Germinal center (tissue), 1 donor: ENCODE measurements around the gene PSME2.

Experiments used
- DNase-seq: peaks from one replicate; pipeline ENCODE4 v3.0.0; 2012; ENCODE audit warnings: mixed read lengths, low spot score

The PSME2 gene

GRCh38 chr14:24179294-24179960, 33.0 kb upstream of the PSME2 start:
- DNase-seq = no peak

- no peak for DNase-seq
Observed at GRCh38 chr14:24178399-24179178, 32.2 kb upstream of the PSME2 start.

- DNase-seq = no peak
Observed at GRCh38 chr14:24177891-24178290, 31.5 kb upstream of the PSME2 start.

DNA sequence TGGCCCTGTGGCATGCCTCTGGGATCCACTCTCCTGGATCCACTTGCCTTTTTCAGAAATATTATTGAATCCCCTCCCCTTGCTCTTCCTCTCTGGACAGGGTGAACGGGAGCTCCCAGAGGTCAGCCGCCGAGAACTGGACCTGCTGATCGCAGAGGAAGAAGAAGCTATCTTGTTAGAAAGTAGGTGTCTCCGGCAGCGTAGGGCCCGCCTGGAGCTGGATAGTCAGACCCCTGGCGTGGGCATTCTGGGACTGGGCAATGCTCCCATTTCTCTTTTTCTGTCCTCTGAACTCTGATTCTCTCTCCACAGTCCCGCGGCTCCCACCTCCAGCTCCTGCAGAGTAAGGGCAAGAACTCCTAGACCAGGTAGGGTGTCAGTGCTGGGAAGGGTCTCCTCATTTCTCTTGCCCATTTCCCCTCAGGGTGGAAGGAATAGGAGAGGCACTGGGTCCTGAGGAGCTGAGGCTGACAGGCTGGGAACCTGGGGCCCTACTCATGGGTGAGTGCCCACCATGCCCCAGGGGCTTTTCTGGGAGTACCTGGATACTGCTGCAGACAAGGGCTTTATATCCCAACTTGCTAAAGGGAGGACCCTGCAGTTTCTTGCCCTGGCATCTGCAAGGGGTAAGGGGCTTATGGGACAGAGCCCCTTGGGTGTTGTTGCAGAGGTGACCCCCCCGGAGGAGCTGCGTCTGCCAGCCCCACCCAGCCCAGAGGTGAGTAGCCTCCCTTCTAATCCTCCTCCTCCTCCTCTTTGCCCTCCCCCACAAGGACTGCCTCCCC, 30.8 kb upstream of the PSME2 start:
- DNase-seq = no peak

DNA sequence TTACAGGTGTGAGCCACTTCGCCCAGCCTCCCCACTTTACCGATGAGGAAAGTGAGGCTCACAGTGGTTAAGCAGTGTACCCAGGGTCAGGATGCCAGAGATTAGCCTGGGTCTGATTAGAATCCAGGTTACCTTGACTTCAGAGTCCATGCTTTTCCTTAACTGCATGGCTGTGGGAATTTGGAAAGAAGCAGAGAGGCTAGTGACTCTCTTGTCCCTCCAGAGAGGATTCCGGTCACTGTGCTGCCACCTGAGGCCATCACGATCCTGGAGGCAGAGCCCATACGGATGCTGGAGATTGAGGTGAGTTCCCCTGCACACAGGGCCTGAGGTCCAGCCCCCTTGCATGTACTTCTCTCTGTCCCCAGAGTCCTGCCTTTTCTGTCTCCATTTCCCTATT, 30.2 kb upstream of the PSME2 start:
- DNase-seq = no peak

- no peak for DNase-seq
Observed at GRCh38 chr14:24172871-24173281, 26.5 kb upstream of the PSME2 start.

GRCh38 chr14:24172261-24172860, 26.0 kb upstream of the PSME2 start:
- DNase-seq = no peak

- peak; percentile 96 for DNase-seq
Observed at GRCh38 chr14:24171422-24172260, 25.2 kb upstream of the PSME2 start, which contains the start of gene REC8. Gene REC8, plus strand, starts transcription at chr14:24172080. Its CDS starts 473 bp downstream, at chr14:24172553.

DNA sequence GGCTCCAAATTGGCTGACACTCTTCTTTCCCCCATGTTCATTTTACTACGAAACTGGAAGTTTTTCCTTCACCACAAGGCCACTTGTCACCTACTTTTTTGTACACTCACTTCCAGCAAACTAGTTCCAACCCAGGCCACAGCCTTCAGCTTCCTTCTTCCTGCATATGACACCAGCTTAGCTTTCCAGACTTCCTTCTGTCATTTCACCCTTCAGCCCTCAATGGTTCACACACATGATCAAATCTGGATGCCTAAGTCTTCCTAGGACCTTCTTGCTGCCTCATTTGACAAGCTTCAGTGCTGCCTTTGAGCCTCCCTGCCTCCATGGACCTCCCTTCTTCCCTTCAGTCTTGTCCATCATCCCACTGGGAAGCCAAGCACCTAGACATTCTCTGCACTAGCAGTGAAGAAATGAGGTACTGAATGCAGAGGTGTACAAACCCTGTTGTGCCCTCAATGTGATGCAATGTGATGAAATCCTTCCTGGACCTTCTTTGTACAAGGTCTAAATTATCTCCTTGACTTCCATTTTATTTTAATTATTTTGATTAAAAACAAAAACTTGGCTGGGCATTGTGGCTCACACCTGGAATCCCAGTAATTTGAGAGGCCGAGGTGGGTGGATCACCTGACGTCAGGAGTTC, 21.2 kb upstream of the PSME2 start:
- DNase-seq = no peak

DNA sequence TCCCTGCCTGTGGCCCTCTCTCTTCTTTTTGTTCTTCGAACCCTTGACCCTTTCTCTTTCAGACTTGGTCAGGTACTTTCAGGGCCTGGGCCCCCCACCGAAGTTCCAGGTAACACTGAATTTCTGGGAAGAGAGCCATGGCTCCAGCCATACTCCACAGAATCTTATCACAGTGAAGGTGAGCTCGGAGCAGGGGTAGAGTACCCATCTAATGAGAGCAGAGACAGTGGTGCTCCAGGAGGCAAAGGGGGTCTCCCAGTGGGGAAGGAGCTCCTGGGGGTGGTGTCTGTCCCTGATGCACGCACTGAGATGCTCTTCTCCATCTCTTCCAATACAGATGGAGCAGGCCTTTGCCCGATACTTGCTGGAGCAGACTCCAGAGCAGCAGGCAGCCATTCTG, 19.4 kb upstream of the PSME2 start:
- DNase-seq = no peak

GRCh38 chr14:24164518-24164991, 18.1 kb upstream of the PSME2 start:
- DNase-seq = no peak

- no peak for DNase-seq
Observed at GRCh38 chr14:24162093-24162492, 15.7 kb upstream of the PSME2 start.

- peak; percentile 94 for DNase-seq
Observed at GRCh38 chr14:24160850-24161804, 14.7 kb upstream of the PSME2 start, which contains the start of gene IRF9. Gene IRF9, plus strand, starts transcription at chr14:24161265. Its CDS starts 880 bp downstream, at chr14:24162145.

GRCh38 chr14:24160499-24160849, 14.1 kb upstream of the PSME2 start:
- no peak for DNase-seq

GRCh38 chr14:24159777-24160498, 13.5 kb upstream of the PSME2 start:
- no peak for DNase-seq

- DNase-seq = no peak
Observed at GRCh38 chr14:24157331-24157730, 10.9 kb upstream of the PSME2 start.

GRCh38 chr14:24156840-24157239, 10.4 kb upstream of the PSME2 start:
- no peak for DNase-seq

- no peak for DNase-seq
Observed at GRCh38 chr14:24155100-24155499, 8.7 kb upstream of the PSME2 start.
